GM12891 (cell line): ENCODE measurements around the gene ZSWIM5.
A peak's percentile ranks its signal among the peaks of the same experiment; 100 is the strongest.

Experiments
- POLR2A ChIP-seq: IDR thresholded peaks from 2 replicates; pipeline ENCODE4 v1.6.1; 2011; ENCODE audit warnings: low read depth, low read length, control low read depth
- POLR2AphosphoS5 ChIP-seq: IDR thresholded peaks from 2 replicates; pipeline ENCODE4 v1.6.1; 2011; ENCODE audit warnings: low read depth, low read length, control low read depth
- POU2F2 ChIP-seq: IDR thresholded peaks from 2 replicates; pipeline ENCODE4 v1.6.1; 2011; ENCODE audit warnings: low read depth, mild to moderate bottlenecking, control low read depth, low read length, moderate library complexity
- SPI1 ChIP-seq: IDR thresholded peaks from 2 replicates; pipeline ENCODE4 v1.6.1; 2011; ENCODE audit warnings: low read depth, low read length, control low read depth
- TAF1 ChIP-seq: IDR thresholded peaks from 2 replicates; pipeline ENCODE4 v1.6.1; 2011; ENCODE audit warnings: low read depth, low read length, control low read depth

DNA sequence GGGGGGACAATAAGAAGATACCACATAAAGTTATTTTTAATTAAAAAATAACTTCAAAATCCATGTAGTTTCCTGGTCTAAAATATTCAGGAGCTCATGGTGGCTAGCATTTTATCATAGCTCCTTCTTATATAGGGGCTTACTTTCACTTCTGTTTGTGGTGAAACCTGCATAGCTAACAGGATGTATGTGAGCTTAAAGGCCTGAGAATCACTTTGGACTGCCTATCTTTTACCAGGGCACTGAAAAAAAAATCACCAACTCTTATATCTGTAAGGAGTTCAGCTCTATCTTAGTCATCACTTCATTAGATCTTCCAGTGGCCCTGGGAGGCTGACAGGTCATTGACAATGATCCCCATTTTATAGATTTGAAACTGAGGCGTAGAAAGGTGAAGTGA lies 173.0 kb downstream of the ZSWIM5 start:
- TF ChIP-seq TAF1, result no peak
- TF ChIP-seq POLR2A, result no peak
- TF ChIP-seq POLR2AphosphoS5, result no peak
- peak; percentile 79 for TF ChIP-seq SPI1
- no peak for TF ChIP-seq POU2F2
